Activated T-cell treated with anti-CD3 and anti-CD28 coated beads for 24 hours (primary cell): ENCODE measurements around the gene ERC1.
"Not testable (repeated sequence)": the region's sequence is repeated elsewhere in the genome, so short reads cannot be mapped to it uniquely, and the experiment has no call there.

ENCODE experiments used
- DNase-seq: peaks from one replicate; pipeline ENCODE4 v3.0.0-alpha.2; 2020; ENCODE audit warnings: low read depth

The ERC1 gene

GRCh38 chr12:1126091-1126490 lies 135.1 kb downstream of the ERC1 start:
- no peak for DNase-seq

GRCh38 chr12:1127021-1127420 lies 136.0 kb downstream of the ERC1 start:
- DNase-seq: no peak

GRCh38 chr12:1130164-1130563 lies 139.1 kb downstream of the ERC1 start:
- no peak for DNase-seq

- no peak for DNase-seq
Measured at GRCh38 chr12:1130571-1130970, 139.5 kb downstream of the ERC1 start.

GRCh38 chr12:1131811-1132224 lies 140.8 kb downstream of the ERC1 start:
- no peak for DNase-seq

- DNase-seq: no peak
Measured at GRCh38 chr12:1132311-1132710, 141.3 kb downstream of the ERC1 start.

GRCh38 chr12:1138691-1139090 lies 147.7 kb downstream of the ERC1 start:
- no peak for DNase-seq

GRCh38 chr12:1146758-1147157 lies 155.7 kb downstream of the ERC1 start:
- DNase-seq: not testable (repeated sequence)

- DNase-seq: no peak
Measured at GRCh38 chr12:1147821-1148220, 156.8 kb downstream of the ERC1 start.

- no peak for DNase-seq
Measured at GRCh38 chr12:1157046-1157445, 166.0 kb downstream of the ERC1 start.

GRCh38 chr12:1161197-1161596 lies 170.2 kb downstream of the ERC1 start:
- DNase-seq: no peak

GRCh38 chr12:1162081-1162760 lies 171.2 kb downstream of the ERC1 start:
- no peak for DNase-seq

- DNase-seq: no peak
Measured at GRCh38 chr12:1167784-1168183, 176.8 kb downstream of the ERC1 start.

- DNase-seq: no peak
Measured at GRCh38 chr12:1170411-1170810, 179.4 kb downstream of the ERC1 start.

- no peak for DNase-seq
Measured at GRCh38 chr12:1171657-1172408, 180.8 kb downstream of the ERC1 start.

- DNase-seq: no peak
Measured at GRCh38 chr12:1173781-1174617, 183.0 kb downstream of the ERC1 start.

- no peak for DNase-seq
Measured at GRCh38 chr12:1174659-1175058, 183.6 kb downstream of the ERC1 start.

GRCh38 chr12:1176191-1176590 lies 185.2 kb downstream of the ERC1 start:
- DNase-seq: no peak

- DNase-seq: no peak
Measured at GRCh38 chr12:1179128-1179527, 188.1 kb downstream of the ERC1 start.

- no peak for DNase-seq
Measured at GRCh38 chr12:1182069-1182468, 191.0 kb downstream of the ERC1 start.

- no peak for DNase-seq
Measured at GRCh38 chr12:1184402-1184801, 193.4 kb downstream of the ERC1 start.

- DNase-seq: no peak
Measured at GRCh38 chr12:1185460-1186182, 194.6 kb downstream of the ERC1 start.
